Keratinocyte (primary cell): Measurements from ENCODE around the gene GSPT1.

Experiments
- EZH2 ChIP-seq: IDR thresholded peaks from one replicate; pipeline ENCODE4 v1.6.1; 2012; ENCODE audit warnings: inconsistent platforms, mild to moderate bottlenecking, low read length, moderate library complexity
- TF ChIP-seq, protein P1 (sequence below), 3 experiments: IDR thresholded peaks in 1 of 3; conservative IDR thresholded peaks in 1 of 3; optimal IDR thresholded peaks in 1 of 3; 2 replicates in 2 of 3; 3 replicates in 1 of 3; pipeline versions ENCODE3 to v1.5.1; 2011; ENCODE audit warnings: low read length in 3 of 3, mild to moderate bottlenecking in 3 of 3, moderate library complexity in 2 of 3, control low read depth in 1 of 3, inconsistent platforms in 1 of 3; ENCODE audit not compliant: insufficient read depth in 2 of 3; ENCODE audit errors: extremely low read depth in 1 of 3

DNA sequence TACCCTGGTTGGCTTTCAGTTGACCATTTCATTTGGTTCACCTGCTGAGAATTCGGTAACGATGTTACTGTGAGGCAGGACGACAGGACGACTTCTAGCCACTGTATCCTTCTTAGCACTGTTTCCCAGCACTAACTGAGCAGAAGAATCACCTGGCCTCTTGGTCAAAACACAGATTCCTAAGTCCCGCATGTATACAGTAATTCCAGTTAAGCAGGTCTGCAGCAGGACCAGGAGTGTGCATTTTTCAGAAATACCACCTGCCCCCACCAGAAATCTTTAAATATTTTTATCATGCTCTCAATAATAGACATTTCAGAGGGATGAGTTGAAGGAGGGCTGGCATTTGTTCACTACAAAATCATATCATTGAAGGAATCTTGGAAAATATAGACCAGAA is 87.1 kb downstream of the GSPT1 start:
- no peak for TF ChIP-seq EZH2
- TF ChIP-seq, protein P1, sequence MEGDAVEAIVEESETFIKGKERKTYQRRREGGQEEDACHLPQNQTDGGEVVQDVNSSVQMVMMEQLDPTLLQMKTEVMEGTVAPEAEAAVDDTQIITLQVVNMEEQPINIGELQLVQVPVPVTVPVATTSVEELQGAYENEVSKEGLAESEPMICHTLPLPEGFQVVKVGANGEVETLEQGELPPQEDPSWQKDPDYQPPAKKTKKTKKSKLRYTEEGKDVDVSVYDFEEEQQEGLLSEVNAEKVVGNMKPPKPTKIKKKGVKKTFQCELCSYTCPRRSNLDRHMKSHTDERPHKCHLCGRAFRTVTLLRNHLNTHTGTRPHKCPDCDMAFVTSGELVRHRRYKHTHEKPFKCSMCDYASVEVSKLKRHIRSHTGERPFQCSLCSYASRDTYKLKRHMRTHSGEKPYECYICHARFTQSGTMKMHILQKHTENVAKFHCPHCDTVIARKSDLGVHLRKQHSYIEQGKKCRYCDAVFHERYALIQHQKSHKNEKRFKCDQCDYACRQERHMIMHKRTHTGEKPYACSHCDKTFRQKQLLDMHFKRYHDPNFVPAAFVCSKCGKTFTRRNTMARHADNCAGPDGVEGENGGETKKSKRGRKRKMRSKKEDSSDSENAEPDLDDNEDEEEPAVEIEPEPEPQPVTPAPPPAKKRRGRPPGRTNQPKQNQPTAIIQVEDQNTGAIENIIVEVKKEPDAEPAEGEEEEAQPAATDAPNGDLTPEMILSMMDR (optimal IDR thresholded peaks at IDR 0.05 in 1 of 3, IDR thresholded peaks at IDR 0.05 in 1 of 3, conservative IDR thresholded peaks at IDR 0.05 in 1 of 3; ENCODE audit: extremely low read depth in 1 of 3, insufficient read depth in 2 of 3, low read length in 3 of 3) = no peak
